Measurements from ENCODE around the gene CSTF1. TPM values are rescaled to one million over a fixed set of nuclear protein-coding genes. Genes with fewer than 3 reads are reported as not detected.

CSTF1 gene
- total and polyA plus RNA-seq, 2 donors (not counting 3 experiments of a cell fraction or from before 2014, with no cell fraction given): 39.6 to 49.3 TPM

DNA sequence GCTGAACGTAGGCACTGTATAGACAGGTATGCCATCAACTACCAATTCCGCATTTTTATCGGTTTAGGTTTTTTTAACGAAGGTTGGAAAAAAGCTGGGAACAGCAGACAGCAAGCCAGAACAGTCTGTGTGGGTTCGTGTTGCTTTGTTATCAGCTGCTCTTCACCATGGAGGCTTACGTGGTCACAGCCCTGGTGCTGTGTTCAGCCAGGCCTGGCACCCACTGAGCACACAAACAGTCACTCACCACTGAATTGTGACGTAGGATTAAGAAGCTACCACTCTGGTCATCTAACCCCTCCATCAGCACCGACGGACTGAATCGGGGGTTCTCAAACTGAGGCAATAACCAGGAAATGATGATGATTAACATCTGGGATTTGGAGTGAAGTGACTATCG is 20.5 kb upstream of the CSTF1 start:
- CTCF ChIA-PET: no interaction called here
- peaks cover 34% of the 10 kb centered on the region for H3K79me2 ChIP-seq (ENCODE audit: control insufficient read depth, insufficient read depth, low read length)

More for the DNA sequence above, 20.5 kb upstream of the CSTF1 start:
- dilution Hi-C loops (cut with MboI; ENCODE audit: extremely low pct_ligation_motif_present, low sequenced_read_pairs): no loop called here
- Histone ChIP-seq H3K9ac (replicated peaks; ENCODE audit: extremely low read depth, insufficient read depth, low read length) (no peak overlapping the region), H3K36me3 (ENCODE audit: control insufficient read depth in 2 of 2, extremely low read depth in 1 of 2, insufficient read depth in 2 of 2, low read length in 2 of 2) (peaks cover 9 to 21% of the 10 kb centered on the region in 2 experiments), H2AFZ (ENCODE audit: low read depth, low read length) (no peak overlapping the region), H3K27me3 (ENCODE audit: control insufficient read depth in 2 of 2, insufficient read depth in 2 of 2, low read length in 2 of 2) (no peaks in the 10 kb centered on the region), H3K27ac (ENCODE audit: insufficient read depth, low read depth, low read length) (no peak overlapping the region), H3K9me3 (replicated peaks; ENCODE audit: control insufficient read depth, insufficient read depth, low read length) (no peaks in the 10 kb centered on the region), H3K4me2 (ENCODE audit: insufficient read depth, low read length) (no peak overlapping the region), H4K20me1 (replicated peaks; ENCODE audit: control insufficient read depth, extremely low read depth, insufficient read depth, low read length) (no peaks in the 10 kb centered on the region), H3K4me3 (replicated peaks in 1 of 3; ENCODE audit: insufficient read depth in 1 of 3, low read depth in 1 of 3, low read length in 3 of 3) (no peak overlapping the region), H3K9me1 (replicated peaks; ENCODE audit: control insufficient read depth, extremely low read depth, insufficient read depth, low read length) (no peaks in the 10 kb centered on the region), H3K4me1 (ENCODE audit: control insufficient read depth, extremely low read depth, insufficient read depth, low read length) (no peaks in the 10 kb centered on the region)
- POLR2A ChIA-PET: no interaction called here
- no TSS peak for BruUV-seq (replicated peaks)
- no peak for DNase-seq (ENCODE audit: low read depth, low spot score)
- no peak for FAIRE-seq
- TF ChIP-seq FOS (IDR thresholded peaks at IDR 0.05; ENCODE audit: borderline replicate concordance, insufficient read depth, low read length) (no peak), POLR2AphosphoS5 (IDR thresholded peaks at IDR 0.05; ENCODE audit: insufficient read depth, low read depth, low read length) (no peak), JUN (IDR thresholded peaks at IDR 0.05; ENCODE audit: borderline replicate concordance, insufficient read depth, insufficient read length, low read depth) (no peak), GATA2 (IDR thresholded peaks at IDR 0.05; ENCODE audit: insufficient read depth, insufficient read length, low read depth, low read length) (no peak), EZH2 (IDR thresholded peaks at IDR 0.05; ENCODE audit: borderline replicate concordance, low read depth, low read length, severe bottlenecking) (no peak), POLR2A (IDR thresholded peaks at IDR 0.05; ENCODE audit: low read depth, low read length) (no peak), MYC (IDR thresholded peaks at IDR 0.05; ENCODE audit: low read depth, low read length) (no peak)
- TF ChIP-seq, protein P1, sequence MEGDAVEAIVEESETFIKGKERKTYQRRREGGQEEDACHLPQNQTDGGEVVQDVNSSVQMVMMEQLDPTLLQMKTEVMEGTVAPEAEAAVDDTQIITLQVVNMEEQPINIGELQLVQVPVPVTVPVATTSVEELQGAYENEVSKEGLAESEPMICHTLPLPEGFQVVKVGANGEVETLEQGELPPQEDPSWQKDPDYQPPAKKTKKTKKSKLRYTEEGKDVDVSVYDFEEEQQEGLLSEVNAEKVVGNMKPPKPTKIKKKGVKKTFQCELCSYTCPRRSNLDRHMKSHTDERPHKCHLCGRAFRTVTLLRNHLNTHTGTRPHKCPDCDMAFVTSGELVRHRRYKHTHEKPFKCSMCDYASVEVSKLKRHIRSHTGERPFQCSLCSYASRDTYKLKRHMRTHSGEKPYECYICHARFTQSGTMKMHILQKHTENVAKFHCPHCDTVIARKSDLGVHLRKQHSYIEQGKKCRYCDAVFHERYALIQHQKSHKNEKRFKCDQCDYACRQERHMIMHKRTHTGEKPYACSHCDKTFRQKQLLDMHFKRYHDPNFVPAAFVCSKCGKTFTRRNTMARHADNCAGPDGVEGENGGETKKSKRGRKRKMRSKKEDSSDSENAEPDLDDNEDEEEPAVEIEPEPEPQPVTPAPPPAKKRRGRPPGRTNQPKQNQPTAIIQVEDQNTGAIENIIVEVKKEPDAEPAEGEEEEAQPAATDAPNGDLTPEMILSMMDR (IDR thresholded peaks at IDR 0.05; ENCODE audit: extremely low read depth in 1 of 2, insufficient read depth in 1 of 2, low read depth in 1 of 2, low read length in 2 of 2): no peak
- TF ChIP-seq, protein P2, sequence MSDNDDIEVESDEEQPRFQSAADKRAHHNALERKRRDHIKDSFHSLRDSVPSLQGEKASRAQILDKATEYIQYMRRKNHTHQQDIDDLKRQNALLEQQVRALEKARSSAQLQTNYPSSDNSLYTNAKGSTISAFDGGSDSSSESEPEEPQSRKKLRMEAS (IDR thresholded peaks at IDR 0.05; ENCODE audit: insufficient read depth, insufficient read length): no peak
- intact Hi-C loops (cut with micrococcal nuclease): no loop called here
